Stomach (tissue), 9 donors: ENCODE data around the gene PSPN. TPM values are rescaled to one million over a fixed set of nuclear protein-coding genes. Genes with fewer than 3 reads are reported as not detected.
A peak's percentile ranks its signal among the peaks of the same experiment; 100 is the strongest.
"Not testable (repeated sequence)": the region's sequence is repeated elsewhere in the genome, so short reads cannot be mapped to it uniquely, and the experiment has no call there.

Experiments used
- DNase-seq, 2 donors: peaks; one replicate each; pipeline versions ENCODE4 v3.0.0 to v3.0.0-alpha.2; 2013 to 2019
- H3K27ac ChIP-seq, 5 donors: fragments of 200-600 bp in 4 of 5; sonication (generic) in 4 of 5; one replicate each; pipeline ENCODE4 v1.5.1; 2013 to 2019; ENCODE audit warnings: mild to moderate bottlenecking in 1 of 5, moderate library complexity in 1 of 5
- H3K27me3 ChIP-seq, 3 donors: fragments of 200-600 bp; sonication (generic); one replicate each; pipeline ENCODE4 v1.5.1; 2017 to 2019; ENCODE audit warnings: mixed run types in 1 of 3
- H3K36me3 ChIP-seq, 4 donors: fragments of 200-600 bp; sonication (generic); 1 replicate in 3 of 4; 2 replicates in 1 of 4; pipeline ENCODE4 v1.5.1; 2016 to 2019
- H3K4me1 ChIP-seq, 4 donors: fragments of 200-600 bp; sonication (generic); one replicate each; pipeline ENCODE4 v1.5.1; 2016 to 2019
- H3K4me3 ChIP-seq, 4 donors: fragments of 200-600 bp; sonication (generic) in 3 of 4; one replicate each; pipeline ENCODE4 v1.5.1; 2016 to 2019; ENCODE audit warnings: mild to moderate bottlenecking in 1 of 4
- H3K9me3 ChIP-seq, 4 donors: fragments of 200-600 bp; sonication (generic); one replicate each; pipeline ENCODE4 v1.5.1; 2016 to 2019
- EP300 ChIP-seq: sonication (generic); formaldehyde crosslinking; IDR thresholded peaks from one replicate; pipeline ENCODE4 v1.6.1; 2017; ENCODE audit warnings: antibody characterized with exemption
- POLR2A ChIP-seq, 4 donors: fragments of 450-650 bp; IDR thresholded peaks; one replicate each; pipeline ENCODE4 v1.6.1; 2016; ENCODE audit warnings: antibody characterized with exemption in 4 of 4, control low read depth in 2 of 4, mild to moderate bottlenecking in 1 of 4, moderate library complexity in 1 of 4
- POLR2AphosphoS5 ChIP-seq, 3 donors: sonication (generic); formaldehyde crosslinking; IDR thresholded peaks; one replicate each; pipeline ENCODE4 v1.6.1; 2016; ENCODE audit warnings: antibody characterized with exemption in 3 of 3
- WGBS, 5 donors: extraction: QIAGEN DNeasy Blood & Tissue Kit in 3 of 5; methylation state at CpG; one replicate each; pipeline versions ENCODE4 v1.1.5 to v1.1.7; 2013 to 2018; 5-methylcytosine and 5-hydroxymethylcytosine counted together
- intact Hi-C: fragments of 100-400 bp; cut with DNase I; formaldehyde crosslinking; loops from one replicate; pipeline ENCODE4 v1.15.1; 2023; ENCODE audit warnings: low total_unique reads
- polyA plus RNA-seq, 3 donors: library from polyadenylated mRNA; stranded (reverse); fragments of 200-250 nt; gene quantifications; one replicate each; pipeline ENCODE4 v1.2.3, GENCODE V29; 2013
- total RNA-seq, 5 donors: library from RNA; depleted of rRNA; stranded (reverse); fragments of >200 nt; gene quantifications; one replicate each; pipeline versions ENCODE4 v1.1.0 to v1.2.3, GENCODE V29; 2014 to 2016
- TF ChIP-seq, protein P1 (sequence below), 7 experiments: fragments of 450-650 bp in 4 of 7; fragments of 200-600 bp in 3 of 7; sonication (generic) in 3 of 7; IDR thresholded peaks; one replicate each; pipeline ENCODE4 v1.5.1; 2016 to 2019; ENCODE audit warnings: antibody characterized with exemption in 7 of 7, control low read depth in 2 of 7, mild to moderate bottlenecking in 1 of 7
- donor health status: healthy with polysubstance abuse.
- donor health status: Bipolar disorder and iron deficiency.
- donor health status: healthy.

The PSPN gene
- total and polyA plus RNA-seq, 8 donors = 0.92 to 2.8 (median 1.8) TPM; not detected in 1

DNA sequence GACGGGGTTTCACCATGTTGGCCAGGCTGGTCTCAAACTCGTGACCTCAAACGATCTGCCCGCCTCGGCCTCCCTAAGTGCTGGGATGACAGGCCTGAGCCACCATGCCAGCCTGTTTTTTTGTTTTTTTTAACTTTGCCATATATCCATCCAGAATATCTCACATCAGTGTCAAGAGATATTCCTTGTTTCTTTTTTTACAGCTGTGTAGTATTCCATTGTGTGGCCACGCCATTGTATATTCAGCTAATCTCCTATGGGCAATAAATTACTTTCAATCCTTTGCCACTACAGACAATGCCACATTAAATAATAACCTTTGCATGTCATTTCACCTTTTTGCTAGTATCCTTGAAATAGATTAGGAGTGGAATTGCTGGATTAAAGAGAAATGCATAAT lies 33.6 kb upstream of the PSPN start:
- WGBS, 5 donors = 91 to 96% (median 93%) methylated on average over 6 of the region's 6 CpGs
- peaks cover 6 to 13% (median 7%) of the 10 kb centered on the region in 4 donors for H3K36me3 ChIP-seq
- peaks cover 0 to 19% (median 15%) of the 10 kb centered on the region in 4 donors for H3K4me1 ChIP-seq

DNA sequence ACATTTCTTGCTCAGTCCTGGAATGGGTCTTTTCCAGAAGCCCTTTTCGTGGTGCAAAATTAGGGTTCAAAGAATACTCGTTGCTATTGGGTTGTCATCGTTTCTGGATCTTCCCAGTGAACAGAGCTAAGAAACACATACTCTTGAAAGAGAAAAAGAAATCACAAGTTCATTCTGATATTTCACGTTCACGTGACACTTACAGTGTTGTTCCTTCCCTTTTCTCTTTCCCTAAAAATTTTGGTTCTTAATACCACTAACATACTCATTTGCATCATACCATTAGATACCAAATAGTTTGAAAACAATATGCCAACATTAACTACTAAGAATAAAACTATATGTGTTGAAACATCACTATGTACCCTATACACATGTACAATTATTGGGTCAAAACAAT lies 30.7 kb upstream of the PSPN start:
- H3K36me3 ChIP-seq = no peaks in the 10 kb centered on the region
- intact Hi-C loops = no loop called here
- no peaks in the 10 kb centered on the region for H3K27me3 ChIP-seq
- DNase-seq = no peak
- no peak overlapping the region for H3K27ac ChIP-seq
- H3K4me1 ChIP-seq = no peaks in the 10 kb centered on the region
- 67 to 87% (median 85%) methylated on average over 5 of the region's 5 CpGs for WGBS, 5 donors
- H3K9me3 ChIP-seq = no peaks in the 10 kb centered on the region
- no peak overlapping the region for H3K4me3 ChIP-seq
- TF ChIP-seq EP300 (no peak), POLR2A (IDR thresholded peaks at IDR 0.05) (no peak), POLR2AphosphoS5 (IDR thresholded peaks at IDR 0.05) (no peak)
- TF ChIP-seq, protein P1, sequence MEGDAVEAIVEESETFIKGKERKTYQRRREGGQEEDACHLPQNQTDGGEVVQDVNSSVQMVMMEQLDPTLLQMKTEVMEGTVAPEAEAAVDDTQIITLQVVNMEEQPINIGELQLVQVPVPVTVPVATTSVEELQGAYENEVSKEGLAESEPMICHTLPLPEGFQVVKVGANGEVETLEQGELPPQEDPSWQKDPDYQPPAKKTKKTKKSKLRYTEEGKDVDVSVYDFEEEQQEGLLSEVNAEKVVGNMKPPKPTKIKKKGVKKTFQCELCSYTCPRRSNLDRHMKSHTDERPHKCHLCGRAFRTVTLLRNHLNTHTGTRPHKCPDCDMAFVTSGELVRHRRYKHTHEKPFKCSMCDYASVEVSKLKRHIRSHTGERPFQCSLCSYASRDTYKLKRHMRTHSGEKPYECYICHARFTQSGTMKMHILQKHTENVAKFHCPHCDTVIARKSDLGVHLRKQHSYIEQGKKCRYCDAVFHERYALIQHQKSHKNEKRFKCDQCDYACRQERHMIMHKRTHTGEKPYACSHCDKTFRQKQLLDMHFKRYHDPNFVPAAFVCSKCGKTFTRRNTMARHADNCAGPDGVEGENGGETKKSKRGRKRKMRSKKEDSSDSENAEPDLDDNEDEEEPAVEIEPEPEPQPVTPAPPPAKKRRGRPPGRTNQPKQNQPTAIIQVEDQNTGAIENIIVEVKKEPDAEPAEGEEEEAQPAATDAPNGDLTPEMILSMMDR (IDR thresholded peaks at IDR 0.05) = no peak

More for the DNA sequence above, 33.6 kb upstream of the PSPN start:
- no peak for TF ChIP-seq EP300
- Histone ChIP-seq H3K27ac (no peak overlapping the region), H3K4me3 (no peak overlapping the region), H3K9me3 (no peaks in the 10 kb centered on the region), H3K27me3 (no peaks in the 10 kb centered on the region)
- DNase-seq = no peak
- intact Hi-C loops = no loop called here

GRCh38 chr19:6402837-6403608 lies 27.3 kb upstream of the PSPN start:
- DNase-seq = peak in 1 of 2 donors; percentile 92

GRCh38 chr19:6402058-6402457 lies 26.3 kb upstream of the PSPN start:
- no peaks in the 10 kb centered on the region for H3K36me3 ChIP-seq
- no peak overlapping the region for H3K27ac ChIP-seq
- no peak overlapping the region for H3K4me3 ChIP-seq
- H3K27me3 ChIP-seq = no peaks in the 10 kb centered on the region
- intact Hi-C loops = no loop called here
- H3K9me3 ChIP-seq = no peaks in the 10 kb centered on the region
- WGBS, 5 donors = 79 to 93% (median 86%) methylated on average over 10 of the region's 10 CpGs
- no peaks in the 10 kb centered on the region for H3K4me1 ChIP-seq
- DNase-seq = no peak
- TF ChIP-seq EP300 (no peak), POLR2AphosphoS5 (IDR thresholded peaks at IDR 0.05) (no peak), POLR2A (IDR thresholded peaks at IDR 0.05) (no peak)
- TF ChIP-seq, protein P1 (IDR thresholded peaks at IDR 0.05) = no peak

More at GRCh38 chr19:6402837-6403608, 27.3 kb upstream of the PSPN start:
- no peak overlapping the region for H3K27ac ChIP-seq
- no peak for TF ChIP-seq POLR2A (IDR thresholded peaks at IDR 0.05)
- TF ChIP-seq, protein P1 (IDR thresholded peaks at IDR 0.05) = no peak
- TF ChIP-seq EP300 = no peak
- no peak for TF ChIP-seq POLR2AphosphoS5 (IDR thresholded peaks at IDR 0.05)
- H3K36me3 ChIP-seq = no peaks in the 10 kb centered on the region
- 52 to 63% (median 56%) methylated on average over 22 of the region's 22 CpGs for WGBS, 5 donors
- no peaks in the 10 kb centered on the region for H3K4me1 ChIP-seq
- H3K4me3 ChIP-seq = no peak overlapping the region
- intact Hi-C loops = no loop called here
- H3K27me3 ChIP-seq = no peaks in the 10 kb centered on the region
- no peaks in the 10 kb centered on the region for H3K9me3 ChIP-seq

DNA sequence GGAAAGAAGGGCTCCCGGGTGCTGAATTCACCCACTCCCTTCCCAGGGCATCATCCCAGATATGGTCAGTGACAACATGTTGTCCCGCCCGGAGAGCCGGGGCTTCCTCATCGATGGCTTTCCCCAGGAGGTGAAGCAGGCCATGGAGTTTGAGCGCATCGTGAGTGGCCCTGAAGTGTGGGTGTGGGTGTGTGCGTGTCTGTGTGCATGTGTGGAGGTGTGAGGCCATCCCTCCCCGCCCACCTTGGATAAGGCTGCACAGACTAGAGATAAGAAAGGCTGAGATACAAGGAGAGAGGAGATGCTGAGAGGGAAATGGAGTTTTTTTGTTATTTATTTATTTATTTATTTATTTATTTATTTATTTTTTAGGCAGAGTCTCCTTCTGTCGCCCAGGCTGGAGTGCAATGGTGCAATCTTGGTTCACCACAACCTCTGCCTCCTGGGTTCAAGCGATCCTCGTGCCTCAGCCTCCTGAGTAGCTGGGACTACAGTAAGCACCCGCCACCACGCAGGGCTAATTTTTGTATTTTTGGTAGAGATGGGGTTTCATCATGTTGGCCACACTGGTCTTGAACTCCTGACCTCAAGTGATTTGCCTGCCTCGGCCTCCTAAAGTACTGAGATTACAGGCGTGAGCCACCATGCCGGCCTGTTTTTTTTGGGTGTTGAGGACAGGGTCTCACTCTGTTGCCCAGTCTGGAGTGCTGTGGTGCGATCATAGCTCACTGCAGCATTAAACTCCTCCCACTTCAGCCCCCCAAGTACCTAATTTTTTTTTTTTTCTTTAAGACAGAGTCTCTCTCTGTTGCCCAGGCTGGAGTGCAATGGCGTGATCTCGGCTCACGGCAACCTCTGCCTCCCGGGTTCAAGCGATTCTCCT lies 24.6 kb upstream of the PSPN start:
- intact Hi-C loops = not testable (repeated sequence)
- 83 to 93% (median 88%) methylated on average over 23 of the region's 23 CpGs for WGBS, 5 donors

More for the DNA sequence above, 24.6 kb upstream of the PSPN start:
- H3K4me1 ChIP-seq, H3K27me3 ChIP-seq, DNase-seq, H3K36me3 ChIP-seq, H3K9me3 ChIP-seq, H3K27ac ChIP-seq, H3K4me3 ChIP-seq: not testable (repeated sequence)
